ENCODE data around the gene MAST3.

MAST3 gene

GRCh38 chr19:18168673-18169381 lies 71.2 kb downstream of the MAST3 start:
- TF ChIP-seq EP300 (IDR thresholded peaks at IDR 0.05; ENCODE audit: borderline replicate concordance) (no peak), CREB1 (IDR thresholded peaks at IDR 0.05; ENCODE audit: low read depth) (no peak), EGR1 (IDR thresholded peaks at IDR 0.05) (no peak), RAD21 (IDR thresholded peaks at IDR 0.05; ENCODE audit: low read depth) (no peak), REST (IDR thresholded peaks at IDR 0.05; ENCODE audit: low read depth) (no peak), USF1 (IDR thresholded peaks at IDR 0.05) (no peak), MAX (IDR thresholded peaks at IDR 0.05) (no peak), TAF1 (IDR thresholded peaks at IDR 0.05; ENCODE audit: low read depth) (no peak), ZBTB7A (IDR thresholded peaks at IDR 0.05; ENCODE audit: low read depth) (no peak)

- TF ChIP-seq REST (IDR thresholded peaks at IDR 0.05; ENCODE audit: low read depth) (no peak), YY1 (IDR thresholded peaks at IDR 0.05; ENCODE audit: low read depth) (no peak), NFIC (IDR thresholded peaks at IDR 0.05) (no peak), TEAD4 (IDR thresholded peaks at IDR 0.05) (no peak), EP300 (IDR thresholded peaks at IDR 0.05; ENCODE audit: borderline replicate concordance) (no peak)
Observed at GRCh38 chr19:18170714-18171255, 73.2 kb downstream of the MAST3 start.

- TF ChIP-seq REST (IDR thresholded peaks at IDR 0.05; ENCODE audit: low read depth) (no peak), MAX (IDR thresholded peaks at IDR 0.05) (no peak), USF1 (IDR thresholded peaks at IDR 0.05) (no peak), NFIC (IDR thresholded peaks at IDR 0.05) (peak; percentile 40)
Observed at GRCh38 chr19:18171605-18172327, 74.2 kb downstream of the MAST3 start.

GRCh38 chr19:18172331-18173053 lies 74.9 kb downstream of the MAST3 start:
- TF ChIP-seq YY1 (IDR thresholded peaks at IDR 0.05; ENCODE audit: low read depth) (no peak), TAF1 (IDR thresholded peaks at IDR 0.05; ENCODE audit: low read depth) (no peak), FOXM1 (IDR thresholded peaks at IDR 0.05; ENCODE audit: borderline replicate concordance, low read depth) (no peak), NFIC (IDR thresholded peaks at IDR 0.05) (no peak), CEBPB (IDR thresholded peaks at IDR 0.05) (no peak), TCF12 (IDR thresholded peaks at IDR 0.05; ENCODE audit: low read depth) (no peak), RAD21 (IDR thresholded peaks at IDR 0.05; ENCODE audit: low read depth) (no peak), EP300 (IDR thresholded peaks at IDR 0.05; ENCODE audit: borderline replicate concordance) (no peak), REST (IDR thresholded peaks at IDR 0.05; ENCODE audit: low read depth) (no peak), CREB1 (IDR thresholded peaks at IDR 0.05; ENCODE audit: low read depth) (no peak), ZBTB7A (IDR thresholded peaks at IDR 0.05; ENCODE audit: low read depth) (no peak), TEAD4 (IDR thresholded peaks at IDR 0.05) (no peak), USF1 (IDR thresholded peaks at IDR 0.05) (no peak), EGR1 (IDR thresholded peaks at IDR 0.05) (no peak), MAX (IDR thresholded peaks at IDR 0.05) (no peak)
